Esophagus squamous epithelium (tissue), 4 donors: ENCODE data around the gene SRRT.

Experiments used
- CTCF ChIP-seq, 6 experiments: fragments of 450-650 bp in 4 of 6; fragments of 200-600 bp in 2 of 6; sonication (generic) in 2 of 6; IDR thresholded peaks; one replicate each; pipeline ENCODE4 v1.5.1; 2016 to 2019; ENCODE audit warnings: antibody characterized with exemption in 6 of 6, mild to moderate bottlenecking in 4 of 6, moderate library complexity in 4 of 6
- POLR2A ChIP-seq, 4 donors: fragments of 450-650 bp; IDR thresholded peaks; one replicate each; pipeline ENCODE4 v1.6.1; 2017; ENCODE audit warnings: antibody characterized with exemption in 4 of 4, mild to moderate bottlenecking in 4 of 4, moderate library complexity in 3 of 4

GRCh38 chr7:100895701-100895955 is 20.7 kb downstream of the SRRT start, which contains the start of gene ACHE:
- no peak for TF ChIP-seq CTCF (IDR thresholded peaks at IDR 0.05)
- no peak for TF ChIP-seq POLR2A (IDR thresholded peaks at IDR 0.05)
